SK-N-SH treated with all-trans-retinoic acid at 6 μM for 48 hours (cell line): ENCODE data around the gene USH1G.

Source experiments
- ATAC-seq: fragments of 200-7000 bp; cut with Tn5 transposase; 3 replicates; pipeline ENCODE4 v1.9.1; 2020; ENCODE audit warnings: mild to moderate bottlenecking, moderate library complexity
- ARNTL ChIP-seq: fragments of 450-650 bp; formaldehyde crosslinking; IDR thresholded peaks from 2 replicates; pipeline ENCODE4 v1.5.0; 2020; ENCODE audit warnings: low read depth, mild to moderate bottlenecking, moderate library complexity, borderline replicate concordance
- BACH2 ChIP-seq: fragments of 250-450 bp; sonication (Bioruptor Pico); IDR thresholded peaks from 2 replicates; pipeline ENCODE4 v1.9.0; 2021; ENCODE audit warnings: mild to moderate bottlenecking, borderline replicate concordance
- CSDC2 ChIP-seq: fragments of 250-450 bp; sonication (Bioruptor Pico); IDR thresholded peaks from 2 replicates; pipeline ENCODE4 v1.5.0; 2020; ENCODE audit warnings: mild to moderate bottlenecking, moderate library complexity
- GLIS3 ChIP-seq: fragments of 250-450 bp; sonication (Bioruptor Pico); IDR thresholded peaks from 2 replicates; pipeline ENCODE4 v1.5.0; 2020; ENCODE audit warnings: mild to moderate bottlenecking, moderate library complexity
- OSR1 ChIP-seq: fragments of 250-450 bp; sonication (Bioruptor Pico); IDR thresholded peaks from 2 replicates; pipeline ENCODE4 v1.8.0; 2022; ENCODE audit warnings: moderate library complexity, mild to moderate bottlenecking, inconsistent platforms
- PPARA ChIP-seq: fragments of 250-450 bp; sonication (Bioruptor Pico); IDR thresholded peaks from 2 replicates; pipeline ENCODE4 v1.5.0; 2020; ENCODE audit warnings: mild to moderate bottlenecking, borderline replicate concordance
- RARB ChIP-seq: fragments of 250-450 bp; sonication (Bioruptor Pico); IDR thresholded peaks from 2 replicates; pipeline ENCODE4 v1.8.0; 2021; ENCODE audit warnings: mild to moderate bottlenecking, moderate library complexity
- SNAI2 ChIP-seq: fragments of 250-450 bp; sonication (Bioruptor Pico); IDR thresholded peaks from 2 replicates; pipeline ENCODE4 v1.5.0; 2020; ENCODE audit warnings: mild to moderate bottlenecking, moderate library complexity
- TCF4 ChIP-seq: fragments of 250-450 bp; sonication (Bioruptor Pico); IDR thresholded peaks from 2 replicates; pipeline ENCODE4 v1.8.0; 2021; ENCODE audit warnings: mild to moderate bottlenecking, moderate library complexity, borderline replicate concordance
- ZFP3 ChIP-seq: fragments of 250-450 bp; sonication (Bioruptor Pico); IDR thresholded peaks from 2 replicates; pipeline ENCODE4 v1.5.0; 2020; ENCODE audit warnings: mild to moderate bottlenecking, moderate library complexity
- ZFP30 ChIP-seq: fragments of 450-650 bp; formaldehyde crosslinking; IDR thresholded peaks from 2 replicates; pipeline ENCODE4 v1.5.0; 2022; ENCODE audit warnings: mild to moderate bottlenecking, moderate library complexity
- ZNF565 ChIP-seq: fragments of 450-650 bp; formaldehyde crosslinking; conservative IDR thresholded peaks from 2 replicates; pipeline ENCODE4 v1.5.0; 2020; ENCODE audit warnings: low read depth, mild to moderate bottlenecking, moderate library complexity
- ZNF70 ChIP-seq: fragments of 450-650 bp; formaldehyde crosslinking; IDR thresholded peaks from 2 replicates; pipeline ENCODE4 v1.5.0; 2020; ENCODE audit warnings: mild to moderate bottlenecking, moderate library complexity
- TF ChIP-seq, protein P1 (sequence below): fragments of 250-450 bp; sonication (Bioruptor Pico); IDR thresholded peaks from 2 replicates; pipeline ENCODE4 v1.5.1; 2020; ENCODE audit warnings: low read depth, mild to moderate bottlenecking, moderate library complexity
- TF ChIP-seq, protein P2 (sequence below): fragments of 250-450 bp; sonication (Bioruptor Pico); IDR thresholded peaks from 2 replicates; pipeline ENCODE4 v1.8.0; 2020; ENCODE audit warnings: mild to moderate bottlenecking, moderate library complexity, borderline replicate concordance
- TF ChIP-seq, protein P3 (sequence below): fragments of 250-450 bp; sonication (Bioruptor Pico); IDR thresholded peaks from 2 replicates; pipeline ENCODE4 v1.5.0; 2020; ENCODE audit warnings: mild to moderate bottlenecking, moderate library complexity
- TF ChIP-seq, protein P4 (sequence below): fragments of 250-450 bp; sonication (Bioruptor Pico); IDR thresholded peaks from 2 replicates; pipeline ENCODE4 v1.5.1; 2021; ENCODE audit warnings: mild to moderate bottlenecking, moderate library complexity
- TF ChIP-seq, protein P5 (sequence below): fragments of 250-450 bp; sonication (Bioruptor Pico); IDR thresholded peaks from 2 replicates; pipeline ENCODE4 v1.8.0; 2021; ENCODE audit warnings: low read depth, mild to moderate bottlenecking, moderate library complexity, borderline replicate concordance

USH1G gene

DNA sequence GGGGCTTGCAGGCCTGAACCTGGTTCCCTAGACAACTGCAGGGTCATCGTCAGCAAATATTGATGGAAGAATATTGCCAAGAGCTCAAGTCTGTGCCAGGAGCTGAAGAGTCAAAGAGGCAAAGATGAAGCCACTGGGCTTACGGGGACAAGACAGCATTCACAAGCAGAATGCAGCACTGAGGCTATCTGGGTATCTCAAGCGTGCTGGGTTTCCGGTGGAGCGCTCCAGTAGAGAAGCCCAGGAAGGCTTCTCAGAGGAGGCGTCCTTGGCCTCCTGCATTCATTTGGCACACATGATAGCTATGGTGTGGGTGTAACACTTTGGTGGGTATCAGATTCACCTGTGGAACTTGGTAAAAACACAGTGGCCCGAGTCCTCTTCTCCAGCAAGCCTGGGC, 32.5 kb downstream of the USH1G start:
- ATAC-seq: no peak
- TF ChIP-seq TCF4 (no peak), PPARA (CRISPR knock-in tag) (no peak), SNAI2 (CRISPR knock-in tag) (no peak), ZNF565 (no peak), BACH2 (CRISPR knock-in tag) (no peak), GLIS3 (CRISPR knock-in tag) (no peak), ZFP3 (CRISPR knock-in tag) (no peak), CSDC2 (CRISPR knock-in tag) (no peak), ZFP30 (CRISPR knock-in tag) (no peak), ARNTL (CRISPR knock-in tag) (no peak), OSR1 (CRISPR knock-in tag) (no peak), RARB (CRISPR knock-in tag) (no peak)
- TF ChIP-seq, protein P1, sequence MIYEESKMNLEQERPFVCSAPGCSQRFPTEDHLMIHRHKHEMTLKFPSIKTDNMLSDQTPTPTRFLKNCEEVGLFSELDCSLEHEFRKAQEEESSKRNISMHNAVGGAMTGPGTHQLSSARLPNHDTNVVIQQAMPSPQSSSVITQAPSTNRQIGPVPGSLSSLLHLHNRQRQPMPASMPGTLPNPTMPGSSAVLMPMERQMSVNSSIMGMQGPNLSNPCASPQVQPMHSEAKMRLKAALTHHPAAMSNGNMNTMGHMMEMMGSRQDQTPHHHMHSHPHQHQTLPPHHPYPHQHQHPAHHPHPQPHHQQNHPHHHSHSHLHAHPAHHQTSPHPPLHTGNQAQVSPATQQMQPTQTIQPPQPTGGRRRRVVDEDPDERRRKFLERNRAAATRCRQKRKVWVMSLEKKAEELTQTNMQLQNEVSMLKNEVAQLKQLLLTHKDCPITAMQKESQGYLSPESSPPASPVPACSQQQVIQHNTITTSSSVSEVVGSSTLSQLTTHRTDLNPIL (CRISPR knock-in tag): no peak
- TF ChIP-seq, protein P2, sequence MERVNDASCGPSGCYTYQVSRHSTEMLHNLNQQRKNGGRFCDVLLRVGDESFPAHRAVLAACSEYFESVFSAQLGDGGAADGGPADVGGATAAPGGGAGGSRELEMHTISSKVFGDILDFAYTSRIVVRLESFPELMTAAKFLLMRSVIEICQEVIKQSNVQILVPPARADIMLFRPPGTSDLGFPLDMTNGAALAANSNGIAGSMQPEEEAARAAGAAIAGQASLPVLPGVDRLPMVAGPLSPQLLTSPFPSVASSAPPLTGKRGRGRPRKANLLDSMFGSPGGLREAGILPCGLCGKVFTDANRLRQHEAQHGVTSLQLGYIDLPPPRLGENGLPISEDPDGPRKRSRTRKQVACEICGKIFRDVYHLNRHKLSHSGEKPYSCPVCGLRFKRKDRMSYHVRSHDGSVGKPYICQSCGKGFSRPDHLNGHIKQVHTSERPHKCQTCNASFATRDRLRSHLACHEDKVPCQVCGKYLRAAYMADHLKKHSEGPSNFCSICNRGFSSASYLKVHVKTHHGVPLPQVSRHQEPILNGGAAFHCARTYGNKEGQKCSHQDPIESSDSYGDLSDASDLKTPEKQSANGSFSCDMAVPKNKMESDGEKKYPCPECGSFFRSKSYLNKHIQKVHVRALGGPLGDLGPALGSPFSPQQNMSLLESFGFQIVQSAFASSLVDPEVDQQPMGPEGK (CRISPR knock-in tag): no peak
- TF ChIP-seq, protein P3, sequence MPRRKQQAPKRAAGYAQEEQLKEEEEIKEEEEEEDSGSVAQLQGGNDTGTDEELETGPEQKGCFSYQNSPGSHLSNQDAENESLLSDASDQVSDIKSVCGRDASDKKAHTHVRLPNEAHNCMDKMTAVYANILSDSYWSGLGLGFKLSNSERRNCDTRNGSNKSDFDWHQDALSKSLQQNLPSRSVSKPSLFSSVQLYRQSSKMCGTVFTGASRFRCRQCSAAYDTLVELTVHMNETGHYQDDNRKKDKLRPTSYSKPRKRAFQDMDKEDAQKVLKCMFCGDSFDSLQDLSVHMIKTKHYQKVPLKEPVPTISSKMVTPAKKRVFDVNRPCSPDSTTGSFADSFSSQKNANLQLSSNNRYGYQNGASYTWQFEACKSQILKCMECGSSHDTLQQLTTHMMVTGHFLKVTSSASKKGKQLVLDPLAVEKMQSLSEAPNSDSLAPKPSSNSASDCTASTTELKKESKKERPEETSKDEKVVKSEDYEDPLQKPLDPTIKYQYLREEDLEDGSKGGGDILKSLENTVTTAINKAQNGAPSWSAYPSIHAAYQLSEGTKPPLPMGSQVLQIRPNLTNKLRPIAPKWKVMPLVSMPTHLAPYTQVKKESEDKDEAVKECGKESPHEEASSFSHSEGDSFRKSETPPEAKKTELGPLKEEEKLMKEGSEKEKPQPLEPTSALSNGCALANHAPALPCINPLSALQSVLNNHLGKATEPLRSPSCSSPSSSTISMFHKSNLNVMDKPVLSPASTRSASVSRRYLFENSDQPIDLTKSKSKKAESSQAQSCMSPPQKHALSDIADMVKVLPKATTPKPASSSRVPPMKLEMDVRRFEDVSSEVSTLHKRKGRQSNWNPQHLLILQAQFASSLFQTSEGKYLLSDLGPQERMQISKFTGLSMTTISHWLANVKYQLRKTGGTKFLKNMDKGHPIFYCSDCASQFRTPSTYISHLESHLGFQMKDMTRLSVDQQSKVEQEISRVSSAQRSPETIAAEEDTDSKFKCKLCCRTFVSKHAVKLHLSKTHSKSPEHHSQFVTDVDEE (CRISPR knock-in tag): no peak
- TF ChIP-seq, protein P4, sequence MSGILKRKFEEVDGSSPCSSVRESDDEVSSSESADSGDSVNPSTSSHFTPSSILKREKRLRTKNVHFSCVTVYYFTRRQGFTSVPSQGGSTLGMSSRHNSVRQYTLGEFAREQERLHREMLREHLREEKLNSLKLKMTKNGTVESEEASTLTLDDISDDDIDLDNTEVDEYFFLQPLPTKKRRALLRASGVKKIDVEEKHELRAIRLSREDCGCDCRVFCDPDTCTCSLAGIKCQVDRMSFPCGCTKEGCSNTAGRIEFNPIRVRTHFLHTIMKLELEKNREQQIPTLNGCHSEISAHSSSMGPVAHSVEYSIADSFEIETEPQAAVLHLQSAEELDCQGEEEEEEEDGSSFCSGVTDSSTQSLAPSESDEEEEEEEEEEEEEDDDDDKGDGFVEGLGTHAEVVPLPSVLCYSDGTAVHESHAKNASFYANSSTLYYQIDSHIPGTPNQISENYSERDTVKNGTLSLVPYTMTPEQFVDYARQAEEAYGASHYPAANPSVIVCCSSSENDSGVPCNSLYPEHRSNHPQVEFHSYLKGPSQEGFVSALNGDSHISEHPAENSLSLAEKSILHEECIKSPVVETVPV (CRISPR knock-in tag): no peak
- TF ChIP-seq, protein P5, sequence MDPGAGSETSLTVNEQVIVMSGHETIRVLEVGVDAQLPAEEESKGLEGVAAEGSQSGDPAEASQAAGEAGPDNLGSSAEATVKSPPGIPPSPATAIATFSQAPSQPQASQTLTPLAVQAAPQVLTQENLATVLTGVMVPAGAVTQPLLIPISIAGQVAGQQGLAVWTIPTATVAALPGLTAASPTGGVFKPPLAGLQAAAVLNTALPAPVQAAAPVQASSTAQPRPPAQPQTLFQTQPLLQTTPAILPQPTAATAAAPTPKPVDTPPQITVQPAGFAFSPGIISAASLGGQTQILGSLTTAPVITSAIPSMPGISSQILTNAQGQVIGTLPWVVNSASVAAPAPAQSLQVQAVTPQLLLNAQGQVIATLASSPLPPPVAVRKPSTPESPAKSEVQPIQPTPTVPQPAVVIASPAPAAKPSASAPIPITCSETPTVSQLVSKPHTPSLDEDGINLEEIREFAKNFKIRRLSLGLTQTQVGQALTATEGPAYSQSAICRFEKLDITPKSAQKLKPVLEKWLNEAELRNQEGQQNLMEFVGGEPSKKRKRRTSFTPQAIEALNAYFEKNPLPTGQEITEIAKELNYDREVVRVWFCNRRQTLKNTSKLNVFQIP (CRISPR knock-in tag): no peak

DNA sequence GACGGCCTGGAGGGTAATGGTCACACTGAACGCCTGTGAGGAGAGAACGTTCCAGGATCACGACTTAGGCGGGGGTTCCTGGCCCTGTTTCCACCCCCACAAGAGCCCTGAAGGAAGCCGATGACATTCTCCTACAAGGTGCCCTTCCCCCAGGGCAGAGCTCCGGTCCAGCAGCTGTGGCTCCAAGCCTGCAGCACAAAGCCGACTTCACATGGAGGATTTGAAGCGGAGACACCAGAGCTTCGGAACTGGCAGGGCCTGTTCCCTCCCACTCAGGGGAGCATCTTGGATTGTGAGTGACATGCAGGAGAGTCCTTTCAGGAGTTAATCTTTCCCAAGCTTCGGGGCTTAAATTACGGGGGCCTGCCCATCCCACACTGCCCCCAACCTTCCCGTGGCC, 34.6 kb downstream of the USH1G start:
- ATAC-seq: no peak
- no peak for TF ChIP-seq ZNF70 (CRISPR knock-in tag)
- TF ChIP-seq PPARA (CRISPR knock-in tag): no peak
- TF ChIP-seq RARB (CRISPR knock-in tag): no peak
- TF ChIP-seq, protein P3 (CRISPR knock-in tag): no peak
